Keratinocyte (primary cell): Measurements from ENCODE around the gene SLC38A2. TPM values are rescaled to one million over a fixed set of nuclear protein-coding genes. Genes with fewer than 3 reads are reported as not detected.

Experiments
- DNase-seq: peaks from one replicate; pipeline ENCODE4 v3.0.0-alpha.2; 2011; ENCODE audit warnings: low read depth, missing footprints, low spot score
- FAIRE-seq: peaks from 2 replicates; lab custom pipeline; 2011; peaks lifted over from hg19 to GRCh38; lab: Jason Lieb, UNC
- H2AFZ ChIP-seq: 2 replicates; pipeline ENCODE4 v1.6.0; 2012; ENCODE audit warnings: low read length, control low read depth, inconsistent platforms; ENCODE audit not compliant: control insufficient read depth
- H3K27ac ChIP-seq: 2 replicates; pipeline ENCODE4 v1.5.1; 2011; ENCODE audit warnings: low read length; ENCODE audit not compliant: control insufficient read depth, insufficient read depth
- H3K27me3 ChIP-seq: 3 replicates; pipeline ENCODE4 v1.6.0; 2011; ENCODE audit warnings: low read length; ENCODE audit not compliant: control insufficient read depth, insufficient read depth; ENCODE audit errors: extremely low read depth
- H3K36me3 ChIP-seq, 2 experiments: 2 replicates in 1 of 2; 3 replicates in 1 of 2; pipeline ENCODE4 v1.5.1; 2011; ENCODE audit warnings: low read length in 2 of 2, mild to moderate bottlenecking in 1 of 2; ENCODE audit not compliant: control insufficient read depth in 2 of 2, insufficient read depth in 2 of 2; ENCODE audit errors: extremely low read depth in 1 of 2
- H3K4me1 ChIP-seq: 3 replicates; pipeline ENCODE4 v1.5.1; 2011; ENCODE audit warnings: low read length; ENCODE audit not compliant: control insufficient read depth, insufficient read depth; ENCODE audit errors: extremely low read depth
- H3K4me2 ChIP-seq: 3 replicates; pipeline ENCODE4 v1.6.0; 2011; ENCODE audit warnings: low read depth, low read length; ENCODE audit not compliant: control insufficient read depth, insufficient read depth; ENCODE audit errors: extremely low read depth
- H3K4me3 ChIP-seq, 3 experiments: fragments of 200-600 bp in 1 of 3; sonication (generic) in 1 of 3; 2 replicates in 2 of 3; 3 replicates in 1 of 3; pipeline ENCODE4 v1.5.1; 2011 to 2016; ENCODE audit warnings: low read length in 3 of 3, mild to moderate bottlenecking in 3 of 3, control low read depth in 2 of 3, inconsistent platforms in 1 of 3, low read depth in 1 of 3, mixed read lengths in 1 of 3, mixed run types in 1 of 3, moderate library complexity in 1 of 3; ENCODE audit not compliant: control insufficient read depth in 2 of 3, insufficient read depth in 2 of 3; ENCODE audit errors: extremely low read depth in 1 of 3
- H3K79me2 ChIP-seq: 2 replicates; pipeline ENCODE4 v1.6.0; 2012; ENCODE audit warnings: low read length; ENCODE audit not compliant: control insufficient read depth, insufficient read depth
- H3K9ac ChIP-seq: 3 replicates; pipeline ENCODE4 v1.6.0; 2011; ENCODE audit warnings: low read length; ENCODE audit not compliant: control insufficient read depth, insufficient read depth; ENCODE audit errors: extremely low read depth
- H3K9me1 ChIP-seq: 3 replicates; pipeline ENCODE4 v1.6.0; 2011; ENCODE audit warnings: low read length; ENCODE audit not compliant: control insufficient read depth, insufficient read depth; ENCODE audit errors: extremely low read depth
- H3K9me3 ChIP-seq: 2 replicates; pipeline ENCODE4 v1.5.1; 2012; ENCODE audit warnings: low read depth, low read length; ENCODE audit not compliant: control insufficient read depth
- H4K20me1 ChIP-seq: 3 replicates; pipeline ENCODE4 v1.6.0; 2011; ENCODE audit warnings: low read length; ENCODE audit not compliant: control insufficient read depth, insufficient read depth; ENCODE audit errors: extremely low read depth
- CTCF ChIP-seq, 3 experiments: IDR thresholded peaks in 1 of 3; conservative IDR thresholded peaks in 1 of 3; optimal IDR thresholded peaks in 1 of 3; 2 replicates in 2 of 3; 3 replicates in 1 of 3; pipeline versions ENCODE3 to v1.5.1; 2011; ENCODE audit warnings: low read length in 3 of 3, mild to moderate bottlenecking in 3 of 3, moderate library complexity in 2 of 3, control low read depth in 1 of 3, inconsistent platforms in 1 of 3; ENCODE audit not compliant: insufficient read depth in 2 of 3; ENCODE audit errors: extremely low read depth in 1 of 3
- EZH2 ChIP-seq: IDR thresholded peaks from one replicate; pipeline ENCODE4 v1.6.1; 2012; ENCODE audit warnings: inconsistent platforms, mild to moderate bottlenecking, low read length, moderate library complexity
- dilution Hi-C: fragments of 300-500 bp; cut with MboI; formaldehyde crosslinking; loops from one replicate; pipeline ENCODE4 v1.7.0; 2020; ENCODE audit warnings: low sequenced_read_pairs; ENCODE audit not compliant: extremely low pct_ligation_motif_present
- polyA plus RNA-seq, 5 experiments: library from polyadenylated mRNA; depleted of rRNA in 3 of 5; stranded (reverse) in 3 of 5; stranded (forward) in 1 of 5; unstranded in 1 of 5; fragments of >200 nt; gene quantifications; 1 replicate in 1 of 5; 2 replicates in 3 of 5; 3 replicates in 1 of 5; pipeline versions ENCODE4 v1.2.1 to v1.2.3, GENCODE V29; 2011 to 2012; ENCODE audit warnings: missing spikeins in 2 of 5, low read depth in 1 of 5, low replicate concordance in 1 of 5

Gene SLC38A2
- polyA plus RNA-seq, 1 donor (not counting 4 experiments of a cell fraction or from before 2014, with no cell fraction given): 577 TPM

- H3K9me3 ChIP-seq: no peaks in the 10 kb centered on the region
- no peak for TF ChIP-seq CTCF (optimal IDR thresholded peaks at IDR 0.05 in 1 of 3, IDR thresholded peaks at IDR 0.05 in 1 of 3, conservative IDR thresholded peaks at IDR 0.05 in 1 of 3; ENCODE audit: extremely low read depth in 1 of 3, insufficient read depth in 2 of 3, low read length in 3 of 3)
- TF ChIP-seq EZH2: no peak
- no peaks in the 10 kb centered on the region for H4K20me1 ChIP-seq
- H3K27me3 ChIP-seq: no peaks in the 10 kb centered on the region
- H3K79me2 ChIP-seq: no peaks in the 10 kb centered on the region
- no peak overlapping the region for H3K27ac ChIP-seq
- DNase-seq: no peak
- no peak for FAIRE-seq
- no peak overlapping the region for H3K4me2 ChIP-seq
- H3K9me1 ChIP-seq: no peaks in the 10 kb centered on the region
- no peak overlapping the region for H3K9ac ChIP-seq
- no peak overlapping the region for H2AFZ ChIP-seq
- peaks cover 22% of the 10 kb centered on the region for H3K4me1 ChIP-seq
- H3K36me3 ChIP-seq: no peaks in the 10 kb centered on the region
- no peak overlapping the region for H3K4me3 ChIP-seq
- dilution Hi-C loops: no loop called here
Measured at GRCh38 chr12:46380022-46380796, 7.6 kb upstream of the SLC38A2 start.

GRCh38 chr12:46379352-46379751 is 6.8 kb upstream of the SLC38A2 start:
- H3K9me1 ChIP-seq: no peaks in the 10 kb centered on the region
- no peak overlapping the region for H3K9ac ChIP-seq
- H3K79me2 ChIP-seq: no peaks in the 10 kb centered on the region
- H4K20me1 ChIP-seq: no peaks in the 10 kb centered on the region
- no peaks in the 10 kb centered on the region for H3K27me3 ChIP-seq
- dilution Hi-C loops: no loop called here
- TF ChIP-seq CTCF (optimal IDR thresholded peaks at IDR 0.05 in 1 of 3, IDR thresholded peaks at IDR 0.05 in 1 of 3, conservative IDR thresholded peaks at IDR 0.05 in 1 of 3; ENCODE audit: extremely low read depth in 1 of 3, insufficient read depth in 2 of 3, low read length in 3 of 3) (no peak), EZH2 (no peak)
- H3K4me3 ChIP-seq: no peak overlapping the region
- no peaks in the 10 kb centered on the region for H3K36me3 ChIP-seq
- DNase-seq: no peak
- no peak overlapping the region for H3K4me2 ChIP-seq
- FAIRE-seq: no peak
- no peak overlapping the region for H2AFZ ChIP-seq
- H3K9me3 ChIP-seq: no peaks in the 10 kb centered on the region
- no peak overlapping the region for H3K27ac ChIP-seq
- peaks cover 15% of the 10 kb centered on the region for H3K4me1 ChIP-seq
